BLaER1 (cell line): ENCODE results near the gene HAX1.
"Not testable (repeated sequence)": the region's sequence is repeated elsewhere in the genome, so short reads cannot be mapped to it uniquely, and the experiment has no call there.

Experiments used
- H3K27ac ChIP-seq: shearing (Covaris generic); formaldehyde crosslinking; 2 replicates; pipeline ENCODE4 v1.8.1; 2022
- H3K27me3 ChIP-seq: shearing (Covaris generic); formaldehyde crosslinking; 2 replicates; pipeline ENCODE4 v1.8.1; 2022
- H3K36me3 ChIP-seq: shearing (Covaris generic); formaldehyde crosslinking; 2 replicates; pipeline ENCODE4 v1.8.1; 2022
- H3K4me1 ChIP-seq: shearing (Covaris generic); formaldehyde crosslinking; 2 replicates; pipeline ENCODE4 v1.8.1; 2022
- H3K4me2 ChIP-seq: shearing (Covaris generic); formaldehyde crosslinking; 2 replicates; pipeline ENCODE4 v1.8.1; 2022
- H3K4me3 ChIP-seq: shearing (Covaris generic); formaldehyde crosslinking; 2 replicates; pipeline ENCODE4 v1.8.1; 2022
- H3K9ac ChIP-seq: shearing (Covaris generic); formaldehyde crosslinking; 2 replicates; pipeline ENCODE4 v1.8.1; 2022
- H3K9me3 ChIP-seq: shearing (Covaris generic); formaldehyde crosslinking; 2 replicates; pipeline ENCODE4 v1.8.1; 2022
- H4K20me1 ChIP-seq: shearing (Covaris generic); formaldehyde crosslinking; 2 replicates; pipeline ENCODE4 v1.8.1; 2022
- Cebpa-rat ChIP-seq: shearing (Covaris generic); IDR thresholded peaks from 2 replicates; pipeline ENCODE4 v1.8.1; 2022

Gene HAX1

GRCh38 chr1:154272999-154273563 is 652 bp downstream of the HAX1 start:
- H3K27ac ChIP-seq: peak overlapping the region; percentile 93
- H3K9me3 ChIP-seq: no peaks in the 10 kb centered on the region
- peaks cover 75% of the 10 kb centered on the region for H3K36me3 ChIP-seq
- H3K27me3 ChIP-seq: no peaks in the 10 kb centered on the region
- H3K4me1 ChIP-seq: peaks cover 28% of the 10 kb centered on the region
- no peak for TF ChIP-seq Cebpa-rat
- H3K4me2 ChIP-seq: peak overlapping the region; percentile 90
- no peaks in the 10 kb centered on the region for H4K20me1 ChIP-seq
- peak overlapping the region; percentile 92 for H3K9ac ChIP-seq
- H3K4me3 ChIP-seq: peak overlapping the region; percentile 90

- Histone ChIP-seq H3K4me3 (no peak overlapping the region), H3K9me3 (no peaks in the 10 kb centered on the region), H3K27me3 (no peaks in the 10 kb centered on the region), H3K36me3 (peaks cover 47% of the 10 kb centered on the region), H3K27ac (no peak overlapping the region), H4K20me1 (no peaks in the 10 kb centered on the region), H3K4me2 (no peak overlapping the region), H3K4me1 (peaks cover 18% of the 10 kb centered on the region), H3K9ac (no peak overlapping the region)
- no peak for TF ChIP-seq Cebpa-rat
These were observed 4.4 kb downstream of the HAX1 start for GRCh38 chr1:154276797-154277196.

GRCh38 chr1:154287591-154287990 is 15.2 kb downstream of the HAX1 start:
- H3K27ac ChIP-seq, H4K20me1 ChIP-seq, H3K36me3 ChIP-seq, H3K4me2 ChIP-seq, H3K27me3 ChIP-seq, H3K4me3 ChIP-seq, H3K4me1 ChIP-seq, H3K9ac ChIP-seq, H3K9me3 ChIP-seq: not testable (repeated sequence)

GRCh38 chr1:154288661-154289060 is 16.2 kb downstream of the HAX1 start:
- no peak for TF ChIP-seq Cebpa-rat
- Histone ChIP-seq H3K27ac (no peak overlapping the region), H3K4me3 (no peak overlapping the region), H3K9me3 (peaks cover 8% of the 10 kb centered on the region), H3K27me3 (no peaks in the 10 kb centered on the region), H3K36me3 (no peaks in the 10 kb centered on the region), H4K20me1 (no peaks in the 10 kb centered on the region), H3K4me2 (no peak overlapping the region), H3K9ac (no peak overlapping the region), H3K4me1 (no peaks in the 10 kb centered on the region)

- Histone ChIP-seq H3K27ac (no peak overlapping the region), H3K4me2 (no peak overlapping the region), H3K9ac (no peak overlapping the region), H3K27me3 (no peaks in the 10 kb centered on the region), H3K36me3 (no peaks in the 10 kb centered on the region), H3K9me3 (peaks cover 29% of the 10 kb centered on the region), H3K4me3 (no peak overlapping the region), H3K4me1 (no peaks in the 10 kb centered on the region), H4K20me1 (no peaks in the 10 kb centered on the region)
- no peak for TF ChIP-seq Cebpa-rat
These were observed 18.5 kb downstream of the HAX1 start for GRCh38 chr1:154290921-154291320.

GRCh38 chr1:154295408-154296235 is 23.2 kb downstream of the HAX1 start:
- no peaks in the 10 kb centered on the region for H3K4me1 ChIP-seq
- no peak overlapping the region for H3K4me2 ChIP-seq
- no peak overlapping the region for H3K4me3 ChIP-seq
- TF ChIP-seq Cebpa-rat: no peak
- H3K36me3 ChIP-seq: no peaks in the 10 kb centered on the region
- no peak overlapping the region for H3K27ac ChIP-seq
- no peaks in the 10 kb centered on the region for H3K27me3 ChIP-seq
- no peaks in the 10 kb centered on the region for H4K20me1 ChIP-seq
- no peak overlapping the region for H3K9ac ChIP-seq
- H3K9me3 ChIP-seq: peaks cover 30% of the 10 kb centered on the region

GRCh38 chr1:154301582-154301981 is 29.2 kb downstream of the HAX1 start:
- H3K4me2 ChIP-seq: no peak overlapping the region
- no peaks in the 10 kb centered on the region for H3K36me3 ChIP-seq
- H3K4me1 ChIP-seq: no peaks in the 10 kb centered on the region
- H3K9me3 ChIP-seq: no peaks in the 10 kb centered on the region
- no peak for TF ChIP-seq Cebpa-rat
- H3K9ac ChIP-seq: no peak overlapping the region
- no peaks in the 10 kb centered on the region for H4K20me1 ChIP-seq
- no peaks in the 10 kb centered on the region for H3K27me3 ChIP-seq
- no peak overlapping the region for H3K27ac ChIP-seq
- H3K4me3 ChIP-seq: no peak overlapping the region

GRCh38 chr1:154304664-154305337 is 32.4 kb downstream of the HAX1 start:
- Histone ChIP-seq H3K4me1 (no peaks in the 10 kb centered on the region), H3K9ac (no peak overlapping the region), H4K20me1 (no peaks in the 10 kb centered on the region), H3K4me2 (no peak overlapping the region), H3K4me3 (no peak overlapping the region), H3K36me3 (no peaks in the 10 kb centered on the region), H3K27ac (no peak overlapping the region), H3K27me3 (no peaks in the 10 kb centered on the region), H3K9me3 (peaks cover 14% of the 10 kb centered on the region)
- no peak for TF ChIP-seq Cebpa-rat

GRCh38 chr1:154306151-154306550 is 33.7 kb downstream of the HAX1 start:
- H4K20me1 ChIP-seq: no peaks in the 10 kb centered on the region
- no peak overlapping the region for H3K4me3 ChIP-seq
- no peak for TF ChIP-seq Cebpa-rat
- no peaks in the 10 kb centered on the region for H3K4me1 ChIP-seq
- H3K36me3 ChIP-seq: no peaks in the 10 kb centered on the region
- H3K27me3 ChIP-seq: no peaks in the 10 kb centered on the region
- H3K9me3 ChIP-seq: peaks cover 20% of the 10 kb centered on the region
- no peak overlapping the region for H3K9ac ChIP-seq
- H3K4me2 ChIP-seq: no peak overlapping the region
- no peak overlapping the region for H3K27ac ChIP-seq

- not testable (repeated sequence) for H3K36me3 ChIP-seq, H3K4me3 ChIP-seq, H3K27me3 ChIP-seq, H3K9ac ChIP-seq, H3K4me2 ChIP-seq, H3K4me1 ChIP-seq, H4K20me1 ChIP-seq, H3K27ac ChIP-seq
- H3K9me3 ChIP-seq: peaks cover 21% of the 10 kb centered on the region
These were observed 35.3 kb downstream of the HAX1 start for GRCh38 chr1:154307670-154308270.

GRCh38 chr1:154309136-154309535 is 36.7 kb downstream of the HAX1 start:
- not testable (repeated sequence) for H3K4me3 ChIP-seq, H3K9ac ChIP-seq, H3K36me3 ChIP-seq, H4K20me1 ChIP-seq, H3K27ac ChIP-seq, H3K27me3 ChIP-seq, H3K4me2 ChIP-seq, H3K4me1 ChIP-seq
- peaks cover 21% of the 10 kb centered on the region for H3K9me3 ChIP-seq

- H3K4me1 ChIP-seq, H3K27ac ChIP-seq, H3K4me3 ChIP-seq, H3K36me3 ChIP-seq, H4K20me1 ChIP-seq, H3K4me2 ChIP-seq, H3K9ac ChIP-seq, H3K27me3 ChIP-seq: not testable (repeated sequence)
- H3K9me3 ChIP-seq: peaks cover 44% of the 10 kb centered on the region
These were observed 40.0 kb downstream of the HAX1 start for GRCh38 chr1:154312229-154313065.
